Measurements from ENCODE around the gene HORMAD2. TPM values are rescaled to one million over a fixed set of nuclear protein-coding genes. Genes with fewer than 3 reads are reported as not detected.

HORMAD2 gene
- total RNA-seq, 4 donors from 2014 or later, result not detected

- no peaks in the 10 kb centered on the region for H3K27me3 ChIP-seq
- in situ Hi-C loops (cut with MboI; ENCODE audit: low sequenced_read_pairs in 4 of 4), result no loop called here
- H3K4me3 ChIP-seq, result no peak overlapping the region
- no peaks in the 10 kb centered on the region for H3K9me3 ChIP-seq
- DNase-seq (no peak), ATAC-seq (no peak)
- no peaks in the 10 kb centered on the region for H3K4me1 ChIP-seq
- H3K36me3 ChIP-seq, result no peaks in the 10 kb centered on the region
- intact Hi-C loops (cut with DNase I; ENCODE audit: low total_unique reads), result no loop called here
- TF ChIP-seq CTCF (IDR thresholded peaks at IDR 0.05 in 4 of 5, conservative IDR thresholded peaks at IDR 0.05 in 1 of 5) (no peak), POLR2A (IDR thresholded peaks at IDR 0.05) (no peak)
- no peak overlapping the region for H3K27ac ChIP-seq
Measured at GRCh38 chr22:30041881-30042280, 38.4 kb upstream of the HORMAD2 start.

- H3K36me3 ChIP-seq, result no peaks in the 10 kb centered on the region
- intact Hi-C loops (cut with DNase I; ENCODE audit: low total_unique reads) (no loop called here), in situ Hi-C loops (cut with MboI; ENCODE audit: low sequenced_read_pairs in 4 of 4) (no loop called here)
- no peaks in the 10 kb centered on the region for H3K4me1 ChIP-seq
- DNase-seq (no peak), ATAC-seq (no peak)
- H3K4me3 ChIP-seq, result no peak overlapping the region
- H3K9me3 ChIP-seq, result no peaks in the 10 kb centered on the region
- TF ChIP-seq POLR2A (IDR thresholded peaks at IDR 0.05) (no peak), CTCF (IDR thresholded peaks at IDR 0.05 in 4 of 5, conservative IDR thresholded peaks at IDR 0.05 in 1 of 5) (no peak)
- H3K27me3 ChIP-seq, result no peaks in the 10 kb centered on the region
- no peak overlapping the region for H3K27ac ChIP-seq
Measured at GRCh38 chr22:30043161-30043560, 37.1 kb upstream of the HORMAD2 start.

DNA sequence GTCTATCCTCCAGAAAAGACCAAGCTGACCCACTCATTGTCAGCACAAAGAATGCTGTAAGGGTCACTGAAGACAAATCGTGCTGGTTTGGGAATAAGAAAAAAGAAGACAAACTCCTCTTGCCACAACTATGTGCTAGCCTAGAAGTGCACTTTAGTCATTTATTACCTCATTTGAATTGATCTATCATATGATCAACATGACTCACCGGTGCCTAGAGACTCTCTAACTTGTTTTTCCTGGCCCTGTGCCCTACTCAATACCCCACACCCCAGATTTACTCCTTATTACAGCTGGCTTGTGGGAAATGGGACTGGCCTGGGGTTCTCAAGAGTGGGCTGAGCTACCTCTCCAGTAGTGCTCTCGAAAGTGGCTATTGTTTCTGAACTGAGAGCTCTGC lies 35.9 kb upstream of the HORMAD2 start:
- ATAC-seq (peak in 1 of 2 donors; percentile 23), DNase-seq (no peak)
- Histone ChIP-seq H3K4me3 (no peak overlapping the region), H3K4me1 (no peaks in the 10 kb centered on the region), H3K27me3 (no peaks in the 10 kb centered on the region), H3K27ac (no peak overlapping the region), H3K36me3 (no peaks in the 10 kb centered on the region), H3K9me3 (no peaks in the 10 kb centered on the region)
- TF ChIP-seq CTCF (IDR thresholded peaks at IDR 0.05 in 4 of 5, conservative IDR thresholded peaks at IDR 0.05 in 1 of 5) (no peak), POLR2A (IDR thresholded peaks at IDR 0.05) (no peak)
- intact Hi-C loops (cut with DNase I; ENCODE audit: low total_unique reads) (no loop called here), in situ Hi-C loops (cut with MboI; ENCODE audit: low sequenced_read_pairs in 4 of 4) (no loop called here)

DNA sequence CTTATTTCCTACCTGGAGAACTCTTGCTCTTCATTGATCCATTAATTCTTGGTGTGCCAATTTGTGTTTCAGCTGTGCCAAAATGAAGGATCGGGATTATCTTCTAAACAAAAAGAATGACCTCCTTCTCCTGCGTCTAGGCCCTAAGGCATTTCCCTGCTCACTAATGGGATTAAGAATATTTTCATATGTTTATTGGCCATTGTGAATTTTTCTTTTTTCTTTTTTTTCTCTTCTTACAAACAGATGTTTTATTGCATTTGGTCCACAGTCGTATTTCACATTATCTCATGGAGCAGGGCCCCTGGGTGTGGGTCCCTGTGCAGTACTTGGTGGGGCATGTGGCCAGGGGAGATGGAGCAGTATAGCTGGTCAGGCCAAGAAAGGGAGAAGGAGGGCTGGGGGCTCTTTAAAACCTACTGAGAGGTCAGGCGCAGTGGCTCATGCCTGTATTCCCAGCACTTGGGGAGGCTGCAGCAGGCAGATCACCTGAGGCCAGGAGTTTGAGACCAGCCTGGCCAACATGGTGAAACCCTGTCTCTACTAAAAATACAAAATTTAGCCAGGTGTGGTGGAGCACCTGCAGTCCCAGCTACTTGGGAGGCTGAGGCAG lies 35.3 kb upstream of the HORMAD2 start:
- in situ Hi-C loops (cut with MboI; ENCODE audit: low sequenced_read_pairs in 4 of 4), result no loop called here
- intact Hi-C loops (cut with DNase I; ENCODE audit: low total_unique reads), result no loop called here
- TF ChIP-seq POLR2A (IDR thresholded peaks at IDR 0.05) (no peak), CTCF (IDR thresholded peaks at IDR 0.05 in 4 of 5, conservative IDR thresholded peaks at IDR 0.05 in 1 of 5) (no peak)
- Histone ChIP-seq H3K27ac (no peak overlapping the region), H3K9me3 (no peaks in the 10 kb centered on the region), H3K36me3 (no peaks in the 10 kb centered on the region), H3K27me3 (no peaks in the 10 kb centered on the region), H3K4me1 (no peaks in the 10 kb centered on the region), H3K4me3 (no peak overlapping the region)
- ATAC-seq (no peak), DNase-seq (no peak)

DNA sequence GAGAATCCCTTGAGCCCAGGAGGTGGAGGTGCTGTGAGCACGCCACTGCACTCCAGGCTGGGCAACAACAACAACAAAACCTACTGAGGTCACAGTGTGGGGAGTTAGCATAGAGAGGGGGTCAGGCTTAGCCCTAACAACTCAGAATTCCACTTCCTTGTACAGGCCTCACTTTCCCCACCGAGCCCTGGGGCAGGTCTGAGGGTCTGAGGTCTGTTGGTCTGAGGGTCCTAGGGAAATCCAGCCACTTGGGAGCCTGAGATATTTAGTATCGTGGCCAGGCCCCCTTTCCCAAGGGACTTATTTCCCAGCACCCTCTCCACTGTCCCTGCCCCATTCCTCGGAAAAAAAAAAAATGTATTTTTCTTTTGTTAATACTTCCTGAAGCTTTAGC lies 34.8 kb upstream of the HORMAD2 start:
- no peak for ATAC-seq
- Histone ChIP-seq H3K4me1 (no peaks in the 10 kb centered on the region), H3K9me3 (no peaks in the 10 kb centered on the region), H3K27me3 (no peaks in the 10 kb centered on the region), H3K27ac (no peak overlapping the region), H3K36me3 (no peaks in the 10 kb centered on the region), H3K4me3 (no peak overlapping the region)
- no peak for DNase-seq
- no peak for TF ChIP-seq CTCF (IDR thresholded peaks at IDR 0.05 in 4 of 5, conservative IDR thresholded peaks at IDR 0.05 in 1 of 5)
- TF ChIP-seq POLR2A (IDR thresholded peaks at IDR 0.05), result no peak
- in situ Hi-C loops (cut with MboI; ENCODE audit: low sequenced_read_pairs in 4 of 4) (no loop called here), intact Hi-C loops (cut with DNase I; ENCODE audit: low total_unique reads) (no loop called here)

Measured in gastrocnemius medialis (tissue), 4 donors.